H1 (cell line): ENCODE data around the gene DDI2. TPM values are rescaled to one million over a fixed set of nuclear protein-coding genes. Genes with fewer than 3 reads are reported as not detected.

Experiments used
- CTCF ChIA-PET: fragments of 300-600 bp; sonication (Branson Sonifier 250); formaldehyde crosslinking; loops from one replicate; lab custom pipeline; 2021; ENCODE audit not compliant: partially characterized antibody; lab: Charles Lee
- POLR2A ChIA-PET: fragments of 300-600 bp; sonication (Branson Sonifier 250); formaldehyde crosslinking; loops from one replicate; lab custom pipeline; 2021; ENCODE audit warnings: inconsistent platforms; ENCODE audit not compliant: partially characterized antibody; lab: Charles Lee
- DNase-seq, 2 experiments: peaks; one replicate each; pipeline versions ENCODE4 v3.0.0 to v3.0.0-alpha.2; 2010 to 2022; ENCODE audit warnings: low spot score in 2 of 2, low read depth in 1 of 2, mixed read lengths in 1 of 2
- FAIRE-seq: peaks from 2 replicates; lab custom pipeline; 2011; peaks lifted over from hg19 to GRCh38; lab: Jason Lieb, UNC
- H2AFZ ChIP-seq: 2 replicates; pipeline ENCODE4 v1.8.1; 2012; ENCODE audit warnings: low read length, inconsistent platforms
- H2AK5ac ChIP-seq: 2 replicates; pipeline ENCODE4 v1.6.1; 2013; ENCODE audit warnings: low read depth, low read length
- H2BK120ac ChIP-seq: replicated peaks from 2 replicates; pipeline ENCODE3; 2013; ENCODE audit warnings: low read depth, low read length, inconsistent platforms
- H2BK12ac ChIP-seq: 2 replicates; pipeline ENCODE4 v1.6.1; 2013; ENCODE audit warnings: low read depth, low read length
- H2BK15ac ChIP-seq: 2 replicates; pipeline ENCODE4 v1.6.1; 2013; ENCODE audit warnings: low read length
- H2BK20ac ChIP-seq: 2 replicates; pipeline ENCODE4 v1.6.1; 2013; ENCODE audit warnings: low read length
- H2BK5ac ChIP-seq: 2 replicates; pipeline ENCODE4 v1.6.1; 2013; ENCODE audit warnings: low read depth, low read length
- H3K14ac ChIP-seq: 2 replicates; pipeline ENCODE4 v1.6.1; 2013; ENCODE audit warnings: inconsistent platforms; ENCODE audit not compliant: insufficient read length
- H3K18ac ChIP-seq: 2 replicates; pipeline ENCODE4 v1.6.1; 2013; ENCODE audit warnings: low read length; ENCODE audit errors: extremely low read depth
- H3K23ac ChIP-seq: 2 replicates; pipeline ENCODE4 v1.6.1; 2013; ENCODE audit warnings: inconsistent platforms; ENCODE audit not compliant: insufficient read length
- H3K23me2 ChIP-seq: 2 replicates; pipeline ENCODE4 v1.6.1; 2013; ENCODE audit warnings: low read depth, low read length
- H3K27ac ChIP-seq: 2 replicates; pipeline ENCODE4 v1.6.1; 2011; ENCODE audit warnings: low read depth, low read length, inconsistent platforms
- H3K27me3 ChIP-seq, 4 experiments: replicated peaks in 1 of 4; 1 replicate in 1 of 4; 2 replicates in 3 of 4; pipeline versions ENCODE4 v1.6.1 to v1.8.1; 2011 to 2013; ENCODE audit warnings: low read length in 3 of 4, mild to moderate bottlenecking in 3 of 4, inconsistent platforms in 2 of 4, mixed read lengths in 2 of 4, moderate library complexity in 1 of 4; ENCODE audit not compliant: control insufficient read depth in 3 of 4, insufficient read depth in 3 of 4; ENCODE audit errors: extremely low read depth in 1 of 4
- H3K36me3 ChIP-seq, 4 experiments: 2 replicates each; pipeline versions ENCODE4 v1.6.1 to v1.8.1; 2011 to 2013; ENCODE audit warnings: mild to moderate bottlenecking in 4 of 4, low read length in 3 of 4, moderate library complexity in 2 of 4, control low read depth in 1 of 4, inconsistent platforms in 1 of 4; ENCODE audit not compliant: insufficient read depth in 4 of 4, control insufficient read depth in 2 of 4
- H3K4ac ChIP-seq: replicated peaks from 2 replicates; pipeline ENCODE3; 2013; ENCODE audit warnings: low read length, low read depth, mixed read lengths, inconsistent platforms; ENCODE audit not compliant: insufficient read length
- H3K4me1 ChIP-seq, 4 experiments: replicated peaks in 1 of 4; 1 replicate in 1 of 4; 2 replicates in 3 of 4; pipeline versions ENCODE4 v1.6.1 to v1.8.1; 2011 to 2013; ENCODE audit warnings: low read length in 3 of 4, inconsistent platforms in 2 of 4, mixed read lengths in 1 of 4; ENCODE audit not compliant: insufficient read depth in 4 of 4, control insufficient read depth in 3 of 4
- H3K4me2 ChIP-seq, 2 experiments: 2 replicates each; pipeline versions ENCODE4 v1.6.1 to v1.8.1; 2011 to 2013; ENCODE audit warnings: low read depth in 2 of 2, low read length in 2 of 2, control low read depth in 1 of 2, inconsistent platforms in 1 of 2, mild to moderate bottlenecking in 1 of 2; ENCODE audit not compliant: insufficient read depth in 1 of 2
- H3K4me3 ChIP-seq, 4 experiments: fragments of 200-600, 300-600 bp in 1 of 4; sonication (generic), shearing (Covaris generic), sonication (Bioruptor Twin) in 1 of 4; 2 replicates each; pipeline versions ENCODE4 v1.5.1 to v1.8.1; 2011 to 2016; ENCODE audit warnings: low read length in 4 of 4, low read depth in 3 of 4, control low read depth in 2 of 4, inconsistent platforms in 2 of 4, mild to moderate bottlenecking in 2 of 4, mixed read lengths in 1 of 4, moderate library complexity in 1 of 4; ENCODE audit not compliant: insufficient read depth in 2 of 4; ENCODE audit errors: extremely low read depth in 1 of 4
- H3K56ac ChIP-seq: replicated peaks from 2 replicates; pipeline ENCODE3; 2013; ENCODE audit warnings: low read depth, mild to moderate bottlenecking, mixed read lengths, low read length, inconsistent platforms; ENCODE audit not compliant: insufficient read length
- H3K79me1 ChIP-seq: 2 replicates; pipeline ENCODE4 v1.6.1; 2013; ENCODE audit warnings: low read depth, low read length, control low read depth
- H3K79me2 ChIP-seq, 2 experiments: 2 replicates each; pipeline versions ENCODE4 v1.6.1 to v1.8.1; 2012 to 2013; ENCODE audit warnings: low read length in 2 of 2, mild to moderate bottlenecking in 2 of 2, inconsistent platforms in 1 of 2; ENCODE audit not compliant: insufficient read depth in 2 of 2, control insufficient read depth in 1 of 2
- H3K9ac ChIP-seq, 4 experiments: replicated peaks in 1 of 4; 1 replicate in 1 of 4; 2 replicates in 3 of 4; pipeline versions ENCODE4 v1.6.1 to v1.8.1; 2011 to 2013; ENCODE audit warnings: low read depth in 3 of 4, low read length in 3 of 4, control low read depth in 2 of 4, mild to moderate bottlenecking in 2 of 4, moderate library complexity in 2 of 4, inconsistent platforms in 1 of 4; ENCODE audit errors: extremely low read depth in 1 of 4
- H3K9me3 ChIP-seq, 2 experiments: 2 replicates each; pipeline versions ENCODE4 v1.6.1 to v1.8.1; 2012 to 2013; ENCODE audit warnings: mild to moderate bottlenecking in 2 of 2, moderate library complexity in 2 of 2, control low read depth in 1 of 2, inconsistent platforms in 1 of 2, low read depth in 1 of 2, low read length in 1 of 2, mixed read lengths in 1 of 2; ENCODE audit not compliant: insufficient read depth in 2 of 2
- H4K20me1 ChIP-seq, 2 experiments: replicated peaks in 1 of 2; 2 replicates each; pipeline versions ENCODE3 to v1.8.1; 2011 to 2013; ENCODE audit warnings: inconsistent platforms in 2 of 2, low read length in 2 of 2, mild to moderate bottlenecking in 1 of 2; ENCODE audit not compliant: insufficient read depth in 2 of 2, control insufficient read depth in 1 of 2
- H4K5ac ChIP-seq: 2 replicates; pipeline ENCODE4 v1.6.1; 2013; ENCODE audit warnings: low read length, low read depth, mixed read lengths, inconsistent platforms; ENCODE audit not compliant: insufficient read length
- H4K8ac ChIP-seq: 2 replicates; pipeline ENCODE4 v1.8.0; 2013; ENCODE audit warnings: mild to moderate bottlenecking, moderate library complexity, low read length, inconsistent platforms; ENCODE audit not compliant: insufficient read depth; ENCODE audit errors: extremely low read depth
- H4K91ac ChIP-seq: replicated peaks from 2 replicates; pipeline ENCODE3; 2013; ENCODE audit warnings: low read length, mixed read lengths, inconsistent platforms; ENCODE audit not compliant: insufficient read length
- CEBPB ChIP-seq: IDR thresholded peaks from 2 replicates; pipeline ENCODE4 v1.6.1; 2012; ENCODE audit warnings: low read depth, low read length
- CHD2 ChIP-seq: IDR thresholded peaks from 2 replicates; pipeline ENCODE4 v1.6.1; 2012; ENCODE audit warnings: low read length, improper control_type of control experiment
- CTCF ChIP-seq, 3 experiments: IDR thresholded peaks; 1 replicate in 2 of 3; 2 replicates in 1 of 3; pipeline versions ENCODE4 v1.5.1 to v1.6.1; 2011; ENCODE audit warnings: low read length in 3 of 3, mild to moderate bottlenecking in 3 of 3, inconsistent platforms in 2 of 3, low read depth in 1 of 3, moderate library complexity in 1 of 3; ENCODE audit not compliant: insufficient read depth in 1 of 3; ENCODE audit errors: control extremely low read depth in 1 of 3
- GABPA ChIP-seq: IDR thresholded peaks from 2 replicates; pipeline ENCODE4 v1.6.1; 2011; ENCODE audit warnings: mild to moderate bottlenecking, low read length, moderate library complexity, borderline replicate concordance; ENCODE audit not compliant: insufficient read depth
- GTF2F1 ChIP-seq: IDR thresholded peaks from 2 replicates; pipeline ENCODE4 v1.6.1; 2012; ENCODE audit warnings: low read depth, low read length, improper control_type of control experiment, borderline replicate concordance
- JUND ChIP-seq: IDR thresholded peaks from 2 replicates; pipeline ENCODE4 v1.6.1; 2011; ENCODE audit warnings: mild to moderate bottlenecking, improper control_type of control experiment, low read length
- POU5F1 ChIP-seq: IDR thresholded peaks from 2 replicates; pipeline ENCODE4 v1.6.1; 2011; ENCODE audit warnings: low read depth, mild to moderate bottlenecking, low read length, moderate library complexity
- RAD21 ChIP-seq, 2 experiments: IDR thresholded peaks in 1 of 2; conservative IDR thresholded peaks in 1 of 2; 2 replicates each; pipeline ENCODE4 v1.6.1; 2011; ENCODE audit warnings: low read depth in 2 of 2, low read length in 2 of 2, improper control_type of control experiment in 1 of 2, inconsistent platforms in 1 of 2, mild to moderate bottlenecking in 1 of 2, moderate library complexity in 1 of 2
- SIN3A ChIP-seq, 2 experiments: IDR thresholded peaks in 1 of 2; conservative IDR thresholded peaks in 1 of 2; 2 replicates each; pipeline ENCODE4 v1.6.1; 2011 to 2012; ENCODE audit warnings: low read length in 2 of 2, improper control_type of control experiment in 1 of 2, low read depth in 1 of 2, mild to moderate bottlenecking in 1 of 2
- TCF12 ChIP-seq: IDR thresholded peaks from 2 replicates; pipeline ENCODE4 v1.6.1; 2011; ENCODE audit warnings: low read depth, mild to moderate bottlenecking, low read length
- WGBS, 2 experiments: shearing (Covaris generic) in 1 of 2; methylation state at CpG; one replicate each; pipeline versions ENCODE4 v1.1.6 to v1.1.7; 2013 to 2015; ENCODE audit warnings: low lambda C conversion rate in 2 of 2, mixed read lengths in 2 of 2, inconsistent platforms in 1 of 2, low coverage in 1 of 2, missing lambda C conversion rate in 1 of 2; ENCODE audit not compliant: insufficient replicate concordance in 2 of 2, insufficient coverage in 1 of 2, insufficient read length in 1 of 2; ENCODE audit errors: extremely low coverage in 1 of 2, missing lambda C conversion rate in 1 of 2; 5-methylcytosine and 5-hydroxymethylcytosine counted together
- polyA plus RNA-seq, 7 experiments: library from polyadenylated mRNA; depleted of rRNA in 3 of 7; stranded (reverse) in 5 of 7; unstranded in 2 of 7; fragments of >200 nt in 5 of 7; fragments of 200-250 nt in 2 of 7; gene quantifications; 1 replicate in 5 of 7; 2 replicates in 1 of 7; 4 replicates in 1 of 7; pipeline versions ENCODE4 v1.2.1 to v1.2.3, GENCODE V29; 2011 to 2013; ENCODE audit warnings: missing spikeins in 2 of 7, mixed read lengths in 2 of 7
- total RNA-seq: library from RNA; stranded (reverse); fragmentation: NEBNext Ultra II Directional; extraction: Animal tissue kit (Norgen Biotek cat#: 25700); gene quantifications from 2 replicates; pipeline ENCODE4 v1.2.1, GENCODE V29; 2021

DDI2 gene
- total and polyA plus RNA-seq, 2 of the 8 experiments (the other 6 are each of a cell fraction or from before 2014, with no cell fraction given): 7.7 to 38.3 TPM

GRCh38 chr1:15707239-15707925, 90.1 kb downstream of the DDI2 start:
- no peak for FAIRE-seq
- Histone ChIP-seq H3K9ac (no peak overlapping the region), H4K91ac (no peak overlapping the region), H2BK5ac (no peak overlapping the region), H4K20me1 (peaks cover 3 to 6% of the 10 kb centered on the region in 2 experiments), H2AK5ac (no peak overlapping the region), H2BK12ac (no peak overlapping the region), H3K79me2 (0 out of 4 replicates have a peak, but pooled peaks cover 0 to 3% of the 10 kb centered on the region in 2 experiments), H3K56ac (no peak overlapping the region), H3K27me3 (no peaks in the 10 kb centered on the region), H3K4ac (no peak overlapping the region), H3K18ac (no peak overlapping the region), H3K4me1 (no peaks in the 10 kb centered on the region), H3K27ac (no peak overlapping the region), H2BK15ac (no peak overlapping the region), H3K23me2 (no peaks in the 10 kb centered on the region), H3K23ac (no peak overlapping the region), H2BK120ac (no peak overlapping the region), H3K36me3 (no peaks in the 10 kb centered on the region), H3K4me2 (no peak overlapping the region), H3K14ac (no peak overlapping the region), H3K79me1 (peaks cover 4% of the 10 kb centered on the region), H2AFZ (no peak overlapping the region), H4K8ac (no peak overlapping the region), H3K9me3 (no peaks in the 10 kb centered on the region), H4K5ac (no peak overlapping the region), H2BK20ac (no peak overlapping the region), H3K4me3 (no peak overlapping the region)
- CTCF ChIA-PET: interaction anchor here (0.6 to 3.2 kb wide), 6 partner anchors 11 to 269 kb away, joined by 3 to 15 read pairs (median 3); no protein-coding TSS in a partner anchor
- 89% methylated on average over 8 of the region's 8 CpGs; no CpG with 5 or more reads in 1 of the 2 experiments for WGBS, 2 experiments
- POLR2A ChIA-PET: interaction anchor here (0.7 to 1.2 kb wide), 2 partner anchors 18 to 28 kb away, joined by 3 read pairs; no protein-coding TSS in a partner anchor
- TF ChIP-seq SIN3A (conservative IDR thresholded peaks at IDR 0.05 in 1 of 2, IDR thresholded peaks at IDR 0.05 in 1 of 2; ENCODE audit: low read depth in 1 of 2, low read length in 2 of 2) (no peak), CEBPB (no peak), GTF2F1 (no peak), TCF12 (no peak), JUND (no peak), POU5F1 (no peak), GABPA (no peak), CTCF (IDR thresholded peaks at IDR 0.05; ENCODE audit: control extremely low read depth in 1 of 3, insufficient read depth in 1 of 3, low read depth in 1 of 3, low read length in 3 of 3) (no peak), RAD21 (IDR thresholded peaks at IDR 0.05 in 1 of 2, conservative IDR thresholded peaks at IDR 0.05 in 1 of 2; ENCODE audit: low read depth in 2 of 2, low read length in 2 of 2) (no peak), CHD2 (no peak)
- DNase-seq: no peak
